HG03095 (cell line): ENCODE measurements around the gene NLGN1.

Experiments used
- ATAC-seq: cut with Tn5 transposase; IDR thresholded peaks from one replicate; pipeline ENCODE4 v1.9.1; 2021; ENCODE audit warnings: moderate library complexity; ENCODE audit not compliant: unreplicated experiment

Gene NLGN1

DNA sequence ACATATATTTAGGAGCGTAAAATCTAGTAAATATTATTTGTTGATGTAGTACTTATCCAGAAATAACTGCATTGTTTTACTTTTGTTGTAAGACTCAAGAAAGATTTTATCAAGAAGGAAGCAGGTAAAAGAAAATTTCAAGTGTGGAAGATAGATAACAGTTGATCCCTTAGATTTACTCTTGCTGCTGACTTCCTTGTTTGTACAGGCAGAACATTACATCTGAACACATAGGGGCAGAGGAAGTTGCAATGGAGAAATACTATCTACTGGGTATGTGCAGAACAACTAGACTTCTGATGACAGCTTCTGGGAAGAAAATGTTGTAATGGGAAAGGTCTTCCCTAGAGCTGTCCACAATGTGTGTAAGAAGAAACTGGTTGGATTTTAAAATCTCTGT is 350.6 kb downstream of the NLGN1 start:
- ATAC-seq = no peak

DNA sequence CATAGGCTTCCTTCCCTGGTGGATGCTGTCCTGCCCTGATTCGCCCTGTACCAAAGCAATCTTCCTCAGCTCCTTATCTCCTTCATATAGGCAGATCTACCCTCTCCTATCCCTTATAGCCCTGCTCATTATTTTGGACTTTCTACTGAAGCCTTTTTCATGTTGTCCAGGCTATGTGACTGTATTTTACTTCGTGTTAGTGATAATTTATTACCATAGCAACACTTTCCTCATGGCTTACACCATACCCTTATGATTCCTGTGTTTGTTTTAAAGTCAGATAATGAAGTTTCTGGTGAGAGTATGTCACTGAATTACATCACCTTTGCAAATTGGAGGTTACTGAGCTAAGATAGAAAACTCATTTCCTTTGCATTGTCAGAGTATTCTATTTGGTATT is 352.6 kb downstream of the NLGN1 start:
- no peak for ATAC-seq

DNA sequence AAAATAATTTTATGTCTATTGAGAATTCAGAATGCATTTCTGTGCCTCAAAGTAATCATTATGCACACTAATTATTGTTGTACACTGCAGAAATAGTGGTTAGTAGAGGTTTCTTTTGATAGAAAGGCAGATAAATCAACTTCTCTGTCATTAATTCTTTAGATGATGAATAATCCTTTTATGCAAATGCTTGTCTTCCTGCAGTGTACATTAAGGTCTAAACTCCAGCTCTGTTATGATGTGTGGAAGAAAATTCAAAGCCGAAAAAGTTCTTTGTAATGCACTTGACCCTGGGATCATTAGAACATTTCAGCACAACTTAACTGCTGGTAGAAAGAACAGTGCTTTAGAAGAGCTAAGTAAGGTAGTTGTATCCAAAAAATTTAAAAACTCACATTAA is 353.0 kb downstream of the NLGN1 start:
- no peak for ATAC-seq

DNA sequence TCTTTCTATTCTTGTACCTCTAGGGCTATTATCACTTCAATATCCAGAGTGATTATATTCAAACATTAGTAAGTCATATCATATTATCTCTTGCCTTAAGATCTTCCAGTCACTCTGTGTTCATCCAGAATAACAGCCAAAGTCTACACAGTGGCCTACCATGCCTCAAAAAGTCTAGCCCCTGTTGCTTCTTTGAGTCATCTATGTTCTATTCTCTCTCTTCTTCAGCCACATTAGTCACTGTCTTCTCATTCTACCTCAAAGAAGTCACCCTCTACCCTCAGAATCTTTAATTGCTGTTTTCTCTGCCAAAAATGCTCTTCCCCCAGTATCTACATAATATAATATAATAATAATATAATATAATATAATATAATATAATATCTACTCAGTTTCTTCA is 356.0 kb downstream of the NLGN1 start:
- no peak for ATAC-seq

DNA sequence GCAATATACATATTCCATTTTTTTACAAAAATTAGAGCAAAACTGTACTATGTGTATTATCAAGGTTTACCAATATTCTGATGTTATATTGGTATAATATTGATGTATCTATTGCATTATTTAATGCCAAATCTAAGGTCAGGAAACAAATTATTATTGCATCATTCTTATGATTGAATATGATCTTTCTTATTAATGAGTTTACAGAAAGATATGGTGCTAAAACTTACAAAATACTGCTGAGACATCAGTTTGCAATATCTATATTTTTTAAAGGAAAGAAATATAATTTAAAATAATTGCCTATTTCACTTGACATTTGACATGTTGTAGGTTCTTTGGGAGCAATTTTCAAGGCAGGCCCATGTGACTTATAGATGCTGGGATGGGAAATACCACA is 357.6 kb downstream of the NLGN1 start:
- ATAC-seq = no peak

DNA sequence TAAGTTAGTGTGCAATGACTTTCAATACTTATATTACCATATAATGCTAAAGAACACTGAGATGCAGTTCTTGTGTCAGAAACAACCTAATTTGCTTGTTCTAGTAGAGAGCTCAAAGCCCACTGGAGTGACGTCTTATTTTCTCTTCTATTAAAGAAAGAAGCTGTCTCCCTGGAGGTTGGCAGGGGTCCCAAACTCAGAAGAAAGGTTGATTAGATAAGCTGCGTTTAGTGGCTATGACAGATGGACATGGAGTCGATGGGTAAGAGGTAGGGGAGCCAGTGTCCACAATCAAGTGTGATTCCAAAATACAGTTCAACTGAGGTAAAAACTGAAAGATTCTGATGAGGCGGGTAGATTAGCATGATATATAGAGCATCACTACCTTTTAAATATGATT is 363.6 kb downstream of the NLGN1 start:
- ATAC-seq = no peak

DNA sequence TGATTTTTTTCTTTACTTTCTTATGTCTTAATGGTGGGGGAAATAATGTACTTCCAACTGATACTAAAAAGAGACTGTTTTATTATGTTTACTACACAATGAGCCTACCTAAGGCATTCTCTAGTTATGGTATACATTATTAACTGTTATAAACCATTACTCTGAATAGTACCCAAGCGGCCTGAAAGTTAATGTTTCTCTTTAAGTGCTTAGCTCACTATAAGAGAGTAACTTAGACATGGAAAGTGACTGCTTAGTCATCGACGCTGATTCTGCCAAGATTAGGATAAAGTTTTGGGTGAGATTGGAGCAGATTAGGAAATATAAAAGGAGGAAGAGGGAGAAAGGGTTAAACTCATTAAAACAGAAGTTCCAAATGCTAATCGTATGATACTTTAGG is 365.0 kb downstream of the NLGN1 start:
- no peak for ATAC-seq

DNA sequence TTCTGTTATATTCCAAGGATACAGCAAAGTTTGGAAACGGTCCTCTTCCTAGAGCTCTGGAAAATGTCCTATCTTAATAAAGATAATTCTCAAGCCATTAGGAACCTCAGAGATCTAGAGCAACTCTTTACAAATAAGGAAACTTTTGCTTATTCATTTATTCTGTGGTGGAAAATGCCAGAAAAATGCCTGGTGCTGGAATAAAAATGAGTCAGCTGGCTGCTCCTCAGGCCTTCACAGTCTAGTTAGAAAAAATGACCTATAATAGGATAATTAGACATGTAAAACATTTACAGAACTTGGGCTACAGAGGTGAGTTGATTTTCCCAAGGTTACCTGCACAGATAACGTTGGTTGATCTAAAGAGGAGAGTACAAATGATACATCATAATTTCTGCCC is 372.5 kb downstream of the NLGN1 start:
- ATAC-seq = no peak

DNA sequence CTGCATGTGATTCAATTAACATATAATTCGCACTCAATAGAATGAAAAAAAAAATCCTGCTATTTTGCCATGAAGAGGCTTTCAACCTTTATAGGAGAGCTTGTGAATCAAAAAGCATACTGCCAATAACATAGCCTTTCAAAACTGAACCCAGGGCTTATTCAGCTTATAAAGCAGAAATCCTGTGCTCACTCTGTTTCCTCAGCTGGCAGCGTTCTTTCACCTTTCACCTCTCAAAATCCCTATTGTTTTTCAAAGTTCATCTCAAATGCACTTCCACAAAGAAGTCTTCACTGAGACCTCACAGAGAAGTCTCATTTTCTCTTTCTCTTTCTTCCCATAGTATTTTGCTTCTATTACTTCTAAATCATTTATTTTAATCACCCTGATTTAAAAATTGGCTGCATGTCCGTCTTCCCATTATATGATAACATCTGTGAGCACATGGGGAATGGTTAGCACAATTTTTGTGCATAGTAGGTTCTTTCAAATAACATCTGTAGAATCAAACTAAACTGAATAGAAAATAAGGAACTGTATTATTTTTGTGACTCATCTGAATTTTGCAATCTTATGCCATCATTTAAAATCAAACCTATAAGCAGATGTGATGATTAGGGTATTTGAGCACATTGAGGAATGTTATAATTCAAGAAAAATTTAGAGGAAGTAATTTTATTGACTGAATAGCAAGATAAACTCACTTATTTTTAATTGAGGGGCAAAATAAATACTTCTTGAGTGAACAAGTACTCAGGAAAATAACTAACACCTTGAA is 373.4 kb downstream of the NLGN1 start:
- ATAC-seq = no peak

DNA sequence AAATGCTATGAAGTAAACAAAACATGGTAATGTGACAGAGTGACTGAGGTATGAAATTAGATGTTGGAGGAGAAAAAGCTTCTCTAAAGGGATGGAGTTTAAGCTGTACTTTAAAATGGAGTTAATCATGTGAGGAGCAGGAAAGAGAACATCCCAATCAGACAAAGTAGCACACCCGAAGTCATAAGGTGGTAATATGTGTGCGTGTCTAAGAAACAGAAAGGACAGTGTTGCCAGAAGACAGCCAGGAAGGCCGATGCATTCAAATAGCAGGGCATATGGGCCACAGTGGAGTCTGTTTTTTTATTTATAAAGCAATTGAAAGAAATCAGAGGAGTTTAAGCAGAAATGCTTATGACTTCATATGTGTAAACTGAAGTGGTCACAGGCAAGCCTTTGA is 376.3 kb downstream of the NLGN1 start:
- no peak for ATAC-seq

DNA sequence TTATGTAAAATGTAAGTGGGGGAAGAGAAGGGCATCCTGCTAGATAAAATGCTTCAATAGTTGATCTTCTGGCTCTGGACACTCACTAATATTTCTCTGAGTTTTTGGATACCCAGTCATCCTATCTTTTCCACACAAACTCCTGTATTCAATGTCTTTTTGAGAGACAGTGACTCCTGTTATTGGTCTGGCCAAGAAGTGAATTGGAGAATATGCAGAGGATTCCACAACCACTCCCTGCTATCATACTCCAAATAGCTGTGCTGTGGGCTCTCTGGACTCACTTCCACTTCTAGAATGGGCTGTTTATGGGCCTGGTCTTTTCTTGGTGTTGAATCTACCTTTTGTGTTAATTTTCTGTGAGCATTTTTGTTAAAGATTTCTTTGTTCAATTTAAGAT is 376.8 kb downstream of the NLGN1 start:
- ATAC-seq = no peak

DNA sequence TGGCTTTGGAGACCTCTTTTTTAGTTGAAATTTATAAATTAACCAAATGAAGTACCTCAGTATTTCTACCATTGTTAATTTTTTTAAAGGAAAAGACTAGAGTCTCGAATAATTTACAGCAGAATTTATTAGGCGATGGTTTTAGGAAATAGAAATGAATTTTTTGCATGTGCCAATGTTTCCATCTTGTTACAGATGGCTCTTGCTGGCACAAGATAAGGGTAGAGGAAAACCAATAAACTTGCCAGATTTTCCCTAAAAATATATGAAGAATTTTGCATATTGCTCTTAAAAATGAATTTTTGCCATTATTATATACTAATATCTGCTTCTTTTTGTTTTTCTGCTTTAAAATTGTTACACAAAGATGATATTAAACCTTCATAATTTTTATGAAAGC is 380.7 kb downstream of the NLGN1 start:
- ATAC-seq = no peak

DNA sequence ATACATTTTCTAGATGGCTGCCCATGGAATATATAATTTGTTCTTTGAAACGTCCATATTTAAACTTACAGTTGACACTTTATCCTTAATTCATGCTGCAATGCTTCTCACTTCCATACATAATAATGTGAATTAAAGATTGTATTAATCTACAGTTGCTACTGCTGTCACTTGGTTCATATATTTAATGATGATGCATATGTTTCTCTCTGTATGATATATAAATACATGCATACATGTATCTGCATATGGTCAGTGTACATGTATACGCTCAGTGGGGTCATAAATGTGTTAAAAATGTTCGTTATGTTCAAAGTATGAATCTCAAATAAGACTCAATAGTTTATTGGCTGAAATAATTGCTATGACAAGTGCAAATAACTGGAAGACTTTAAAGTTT is 382.5 kb downstream of the NLGN1 start:
- no peak for ATAC-seq

DNA sequence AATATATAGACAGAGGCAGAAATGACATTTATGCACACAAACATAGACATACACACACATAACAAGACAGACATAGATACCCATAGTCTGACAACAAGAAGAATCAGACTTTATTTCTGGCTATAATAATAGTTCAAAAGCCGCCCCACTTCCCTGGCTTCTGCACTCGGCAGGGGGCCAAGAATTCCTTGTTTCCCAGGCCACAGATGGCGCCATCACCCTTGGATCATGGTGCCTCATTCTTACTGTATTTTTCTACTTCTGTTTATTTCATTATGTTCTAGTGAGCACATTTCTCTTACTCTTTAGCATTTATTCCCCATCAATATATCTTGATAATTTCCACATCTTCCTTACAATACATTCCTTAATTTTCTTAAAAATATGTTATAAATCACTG is 387.5 kb downstream of the NLGN1 start:
- no peak for ATAC-seq

DNA sequence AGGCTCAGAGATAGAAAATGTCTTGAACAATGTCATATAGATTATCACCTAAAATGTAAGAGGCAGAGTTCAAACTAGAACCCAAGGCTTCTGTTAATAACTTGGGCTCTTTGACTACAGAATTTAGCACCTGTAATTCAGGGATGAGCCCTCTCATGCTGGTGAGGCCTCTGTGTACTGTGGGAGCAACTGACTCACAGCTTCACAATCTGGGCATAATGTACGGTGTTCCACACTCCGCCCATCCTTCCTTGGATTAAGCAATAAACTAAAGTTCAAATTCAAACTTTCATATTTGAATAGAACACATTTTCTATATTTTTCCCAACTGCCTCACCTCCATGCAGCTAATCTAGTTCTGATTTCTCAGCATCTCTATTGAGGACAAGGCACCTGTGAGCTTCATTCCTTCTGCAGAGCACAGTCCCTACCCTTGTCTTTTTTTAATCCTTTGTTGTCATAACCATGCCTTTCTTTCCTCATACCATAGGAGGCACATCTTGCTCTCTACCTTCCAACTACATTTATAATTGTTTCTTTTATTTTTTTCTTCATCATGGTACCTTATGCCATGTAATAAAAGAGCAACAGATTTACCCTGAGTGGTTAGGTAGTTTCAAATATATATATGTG is 392.1 kb downstream of the NLGN1 start:
- no peak for ATAC-seq

DNA sequence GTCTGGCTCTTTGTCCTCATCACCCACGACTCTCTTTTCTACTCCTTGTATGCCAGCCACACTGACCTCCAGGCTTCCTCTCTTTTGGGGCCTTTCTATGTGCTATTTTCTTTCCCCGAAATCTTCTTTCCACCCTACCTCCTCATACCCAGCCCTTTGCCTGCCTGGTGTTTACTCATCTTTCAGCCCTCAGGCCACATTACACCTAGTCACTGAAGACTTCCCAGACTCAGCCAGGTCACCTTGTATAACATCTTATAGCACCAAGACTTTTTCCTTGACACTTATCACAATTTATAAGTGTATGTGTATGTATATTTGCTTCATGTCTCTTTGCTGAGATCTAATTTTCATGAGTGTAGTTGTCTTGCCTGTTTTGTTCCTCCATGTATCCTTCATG is 396.4 kb downstream of the NLGN1 start:
- ATAC-seq = no peak

DNA sequence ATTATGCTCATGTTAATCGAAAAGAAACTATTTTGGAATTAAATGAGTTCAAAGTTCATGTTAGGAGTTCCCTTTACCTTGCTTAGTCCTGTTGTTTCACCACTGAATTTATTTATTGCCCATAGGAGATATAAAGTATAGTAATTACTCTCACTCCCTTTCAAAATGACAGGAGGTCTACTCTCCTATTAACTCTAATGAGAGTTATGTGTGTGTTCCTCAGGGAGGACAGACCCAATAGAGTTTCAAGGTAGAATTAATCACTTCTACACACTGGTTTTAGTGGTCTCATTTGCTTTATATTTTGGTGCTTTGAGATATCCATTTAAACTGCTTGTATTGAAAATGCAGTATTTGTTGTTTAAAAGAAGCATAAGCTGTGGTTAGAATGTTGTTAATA is 398.9 kb downstream of the NLGN1 start:
- ATAC-seq = no peak

DNA sequence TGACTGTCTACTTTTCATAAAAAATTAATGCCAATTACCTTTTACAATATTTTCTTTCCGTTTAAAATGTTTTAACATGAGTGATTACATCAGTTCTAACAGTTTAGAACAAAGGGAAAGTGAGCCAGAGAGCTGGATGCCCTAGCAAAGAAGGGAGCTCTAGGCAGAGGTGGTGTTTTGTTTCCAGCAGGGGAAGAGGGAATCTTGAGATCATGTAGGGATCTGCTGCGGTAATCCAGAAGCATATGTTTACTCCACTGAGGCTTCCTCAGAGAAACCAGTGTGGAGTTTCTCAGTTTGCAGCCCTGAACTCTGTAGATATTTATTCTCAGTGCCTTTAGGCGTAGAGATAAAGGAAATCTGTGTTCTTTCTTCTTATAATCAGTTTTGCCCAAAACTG is 399.3 kb downstream of the NLGN1 start:
- ATAC-seq = no peak

DNA sequence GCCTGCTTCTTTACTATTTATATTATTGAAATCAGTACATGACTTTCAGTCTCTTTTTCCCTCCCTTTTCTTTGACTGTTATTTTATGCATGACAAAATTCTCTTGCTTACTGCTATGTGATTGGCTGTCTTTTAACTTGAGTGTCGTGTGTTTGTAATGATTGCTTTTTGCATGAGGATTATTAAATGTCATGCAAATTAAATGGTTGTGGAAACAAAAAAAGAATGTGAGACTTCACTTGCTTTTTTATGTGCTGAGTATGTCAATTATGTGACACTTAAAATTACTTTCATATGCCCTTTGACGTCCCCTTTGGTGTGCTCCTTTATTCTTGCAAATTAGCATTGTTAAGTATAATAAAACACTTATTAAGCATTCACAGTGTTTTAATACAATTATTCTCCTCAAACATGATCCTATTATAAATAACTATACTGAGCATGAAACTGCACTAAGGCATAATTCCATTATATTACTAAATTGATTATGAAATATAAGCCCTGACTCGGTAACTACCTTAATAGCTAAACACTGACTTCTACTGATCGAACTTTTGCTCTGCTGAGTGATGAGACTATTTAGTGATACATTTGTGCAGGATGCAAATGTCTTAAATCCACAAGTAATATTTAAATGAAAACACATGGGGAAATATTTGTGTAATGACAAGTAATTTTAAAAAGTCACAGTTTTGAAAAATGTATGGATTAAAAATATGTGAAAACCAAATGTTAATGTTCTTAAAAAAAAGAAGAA is 401.7 kb downstream of the NLGN1 start:
- ATAC-seq = no peak

DNA sequence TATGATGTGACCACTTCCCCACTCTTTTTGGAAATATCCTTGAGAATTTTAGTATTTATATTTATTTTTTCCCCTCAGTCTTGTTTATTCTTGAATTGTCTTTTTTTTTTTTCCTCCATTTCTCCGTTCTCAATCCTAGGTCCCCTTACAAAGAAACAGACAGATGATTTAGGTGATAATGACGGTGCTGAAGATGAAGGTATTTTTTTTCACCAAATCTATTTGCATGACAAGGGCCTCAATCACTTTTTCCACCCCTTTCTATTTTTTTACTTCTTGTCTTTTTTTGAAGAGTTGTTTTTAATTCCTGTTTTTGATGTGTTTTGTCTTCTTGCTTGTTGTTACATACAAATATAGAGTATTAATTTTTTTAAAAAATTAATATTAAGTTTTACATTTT is 402.6 kb downstream of the NLGN1 start:
- ATAC-seq = no peak

DNA sequence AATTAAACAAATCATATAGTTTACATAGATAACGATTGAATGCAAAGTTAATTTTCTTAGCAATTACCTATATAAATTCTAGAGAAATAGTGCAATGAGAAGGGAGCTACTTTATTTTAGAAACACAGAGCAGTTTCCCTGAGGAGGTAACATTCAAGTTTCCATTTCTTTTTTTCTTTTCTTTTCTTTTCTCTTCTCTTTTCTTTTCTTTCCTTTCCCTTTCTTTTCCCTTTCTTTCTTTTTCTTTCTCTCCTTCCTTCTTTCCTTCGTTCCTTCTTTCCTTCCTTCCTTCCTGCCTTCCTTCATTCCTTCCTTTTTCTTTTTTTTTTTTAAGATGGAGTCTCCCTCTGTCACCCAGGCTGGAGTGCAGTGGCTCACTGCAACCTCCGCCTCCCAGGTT is 417.3 kb downstream of the NLGN1 start:
- no peak for ATAC-seq

DNA sequence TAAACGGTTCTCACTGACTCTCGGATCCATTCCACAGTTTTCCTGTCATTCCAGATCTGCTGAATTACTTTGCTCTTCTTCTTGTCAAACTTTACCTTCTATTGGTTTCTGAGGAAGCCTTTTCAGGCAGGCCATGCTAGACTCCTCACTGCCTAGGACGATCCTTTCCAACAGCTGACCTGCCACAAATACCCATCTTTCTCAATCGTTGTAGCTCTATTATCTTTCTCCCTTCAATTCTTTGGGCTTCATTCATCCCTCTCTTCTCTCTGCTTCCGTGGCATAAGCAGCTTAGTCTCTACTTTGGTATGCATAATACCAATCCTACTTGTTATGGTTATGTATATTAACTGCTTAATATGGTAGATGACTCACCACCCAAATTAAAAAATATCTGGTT is 421.8 kb downstream of the NLGN1 start:
- ATAC-seq = no peak
